Sciatic nerve (tissue), 2 donors: ENCODE data around the gene ADGRD1. TPM values are rescaled to one million over a fixed set of nuclear protein-coding genes. Genes with fewer than 3 reads are reported as not detected.
"Not testable (repeated sequence)": the region's sequence is repeated elsewhere in the genome, so short reads cannot be mapped to it uniquely, and the experiment has no call there.

Experiments
- ATAC-seq: fragments of 200-7000 bp; cut with Tn5 transposase; one replicate; pipeline ENCODE4 v1.9.1; 2020; ENCODE audit warnings: mild to moderate bottlenecking, moderate library complexity
- DNase-seq: peaks from one replicate; pipeline ENCODE4 v3.0.0-alpha.2; 2020; ENCODE audit warnings: low spot score
- intact Hi-C: fragments of 100-400 bp; cut with DNase I; formaldehyde crosslinking; loops from one replicate; pipeline ENCODE4 v1.14.2; 2022
- total RNA-seq: library from RNA; stranded (reverse); fragmentation: NEBNext Ultra II Directional; extraction: Animal tissue kit (Norgen Biotek cat#: 25700); gene quantifications from one replicate; pipeline ENCODE4 v1.2.1, GENCODE V29; 2021
- donor health status: DM: no; HTN: no; CAD: no.
- donor health status: DM: no; HTN: no; CAD: no.

The ADGRD1 gene
- total RNA-seq, 1 donor from 2014 or later, result 224 TPM

GRCh38 chr12:130978785-130979184, 25.1 kb downstream of the ADGRD1 start:
- ATAC-seq, result peak; percentile 76
- no peak for DNase-seq
- intact Hi-C loops, result no loop called here

GRCh38 chr12:130981074-130981742, 27.5 kb downstream of the ADGRD1 start:
- intact Hi-C loops, result no loop called here
- DNase-seq, result no peak
- no peak for ATAC-seq

- no peak for DNase-seq
- intact Hi-C loops, result no loop called here
- no peak for ATAC-seq
Measured at GRCh38 chr12:130981911-130982310, 28.2 kb downstream of the ADGRD1 start.

- DNase-seq (no peak), ATAC-seq (no peak)
- intact Hi-C loops, result no loop called here
Measured at GRCh38 chr12:130982565-130983225, 29.0 kb downstream of the ADGRD1 start.

GRCh38 chr12:130983328-130984017, 29.8 kb downstream of the ADGRD1 start:
- peak; percentile 92 for ATAC-seq
- intact Hi-C loops, result no loop called here

GRCh38 chr12:130984183-130985058, 30.7 kb downstream of the ADGRD1 start:
- DNase-seq (no peak), ATAC-seq (no peak)
- intact Hi-C loops, result no loop called here

More at GRCh38 chr12:130983328-130984017, 29.8 kb downstream of the ADGRD1 start:
- DNase-seq, result no peak

GRCh38 chr12:130987151-130987931, 33.6 kb downstream of the ADGRD1 start:
- ATAC-seq, result no peak
- intact Hi-C loops, result no loop called here
- DNase-seq, result no peak

- ATAC-seq (no peak), DNase-seq (peak; percentile 44)
- intact Hi-C loops, result no loop called here
Measured at GRCh38 chr12:130988261-130988660, 34.6 kb downstream of the ADGRD1 start.

GRCh38 chr12:130988751-130989150, 35.0 kb downstream of the ADGRD1 start:
- peak; percentile 47 for DNase-seq
- ATAC-seq, result no peak
- intact Hi-C loops, result no loop called here

GRCh38 chr12:130989391-130989790, 35.7 kb downstream of the ADGRD1 start:
- DNase-seq, result peak; percentile 56
- intact Hi-C loops, result no loop called here
- ATAC-seq, result peak; percentile 24

- DNase-seq (peak; percentile 61), ATAC-seq (peak; percentile 87)
- intact Hi-C loops, result no loop called here
Measured at GRCh38 chr12:130990034-130990433, 36.3 kb downstream of the ADGRD1 start.

GRCh38 chr12:130992448-130992847, 38.7 kb downstream of the ADGRD1 start:
- peak; percentile 41 for DNase-seq
- ATAC-seq, result no peak
- intact Hi-C loops, result no loop called here

GRCh38 chr12:130992979-130993538, 39.4 kb downstream of the ADGRD1 start:
- intact Hi-C loops, result no loop called here
- DNase-seq (peak; percentile 8), ATAC-seq (no peak)

GRCh38 chr12:130993759-130994670, 40.3 kb downstream of the ADGRD1 start:
- intact Hi-C loops, result no loop called here
- ATAC-seq (peak; percentile 18), DNase-seq (peak; percentile 45)

- intact Hi-C loops, result no loop called here
- DNase-seq (peak; percentile 51), ATAC-seq (no peak)
Measured at GRCh38 chr12:130994821-130995375, 41.2 kb downstream of the ADGRD1 start.

GRCh38 chr12:130995386-130995969, 41.8 kb downstream of the ADGRD1 start:
- intact Hi-C loops, ATAC-seq: not testable (repeated sequence)
- peak; percentile 21 for DNase-seq
